ENCODE data around the gene CFAP74.

DNA sequence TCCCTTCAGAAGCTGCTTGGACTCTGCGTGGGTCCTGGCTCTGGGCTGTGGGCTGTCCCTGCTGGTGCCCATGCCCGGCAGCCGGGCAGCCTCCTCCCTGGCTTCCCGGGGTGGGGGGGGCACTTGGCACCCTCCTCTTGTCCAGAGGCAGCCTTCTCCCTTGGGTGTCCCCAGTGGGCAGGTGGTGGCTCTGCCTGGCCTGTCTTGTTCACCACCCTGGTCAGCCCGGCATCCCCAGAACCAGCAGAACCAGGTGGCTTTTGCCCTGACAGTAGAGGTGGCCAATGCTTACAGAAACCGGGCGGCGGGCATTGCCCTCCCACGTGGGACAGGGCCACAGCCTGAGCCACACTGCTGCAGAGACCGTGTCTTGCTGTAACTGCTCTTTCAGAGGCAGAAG, 38.0 kb downstream of the CFAP74 start:
- TF ChIP-seq, protein P1, sequence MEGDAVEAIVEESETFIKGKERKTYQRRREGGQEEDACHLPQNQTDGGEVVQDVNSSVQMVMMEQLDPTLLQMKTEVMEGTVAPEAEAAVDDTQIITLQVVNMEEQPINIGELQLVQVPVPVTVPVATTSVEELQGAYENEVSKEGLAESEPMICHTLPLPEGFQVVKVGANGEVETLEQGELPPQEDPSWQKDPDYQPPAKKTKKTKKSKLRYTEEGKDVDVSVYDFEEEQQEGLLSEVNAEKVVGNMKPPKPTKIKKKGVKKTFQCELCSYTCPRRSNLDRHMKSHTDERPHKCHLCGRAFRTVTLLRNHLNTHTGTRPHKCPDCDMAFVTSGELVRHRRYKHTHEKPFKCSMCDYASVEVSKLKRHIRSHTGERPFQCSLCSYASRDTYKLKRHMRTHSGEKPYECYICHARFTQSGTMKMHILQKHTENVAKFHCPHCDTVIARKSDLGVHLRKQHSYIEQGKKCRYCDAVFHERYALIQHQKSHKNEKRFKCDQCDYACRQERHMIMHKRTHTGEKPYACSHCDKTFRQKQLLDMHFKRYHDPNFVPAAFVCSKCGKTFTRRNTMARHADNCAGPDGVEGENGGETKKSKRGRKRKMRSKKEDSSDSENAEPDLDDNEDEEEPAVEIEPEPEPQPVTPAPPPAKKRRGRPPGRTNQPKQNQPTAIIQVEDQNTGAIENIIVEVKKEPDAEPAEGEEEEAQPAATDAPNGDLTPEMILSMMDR (IDR thresholded peaks at IDR 0.05; ENCODE audit: borderline replicate concordance, extremely low read depth, low read length, poor library complexity, severe bottlenecking), result no peak
- TF ChIP-seq EZH2 (IDR thresholded peaks at IDR 0.05; ENCODE audit: borderline replicate concordance, low read depth, low read length, severe bottlenecking), result no peak

Measured in DND-41 (cell line).